ENCODE data around the gene HRG. TPM values are rescaled to one million over a fixed set of nuclear protein-coding genes. Genes with fewer than 3 reads are reported as not detected.
A peak's percentile ranks its signal among the peaks of the same experiment; 100 is the strongest.

The HRG gene
- total RNA-seq, 1 donor from 2014 or later, result not detected

DNA sequence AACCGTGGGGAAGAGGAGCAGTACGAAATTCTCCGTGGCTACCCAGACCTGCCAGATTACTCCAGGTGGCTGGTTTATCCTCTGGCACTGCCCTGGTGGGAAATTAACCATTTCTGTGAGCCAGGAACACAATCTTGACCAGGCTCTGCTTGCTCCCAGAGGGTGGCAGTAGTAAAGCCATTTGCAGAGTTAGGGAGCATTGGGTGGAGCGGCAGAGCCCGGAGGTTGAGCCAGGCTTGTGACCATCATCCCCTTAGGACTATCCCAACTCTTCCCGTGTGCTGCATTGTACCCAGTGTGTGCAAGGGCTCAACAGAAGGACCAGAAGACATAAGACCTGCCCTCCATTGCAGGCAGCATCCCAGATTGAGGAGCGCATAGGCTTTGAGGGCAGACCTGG is 56.6 kb downstream of the HRG start:
- DNase-seq (ENCODE audit: low read depth) (no peak), FAIRE-seq (no peak)
- Histone ChIP-seq H3K4me3 (ENCODE audit: insufficient read depth, low read depth, low read length) (no peak overlapping the region), H3K4me1 (ENCODE audit: insufficient read depth, low read length) (no peaks in the 10 kb centered on the region), H3K27me3 (ENCODE audit: insufficient read depth, low read length) (no peaks in the 10 kb centered on the region), H3K4me2 (ENCODE audit: low read length) (no peak overlapping the region), H3K9me3 (ENCODE audit: insufficient read depth, low read depth, low read length) (no peaks in the 10 kb centered on the region), H3K36me3 (ENCODE audit: insufficient read depth, low read length) (no peaks in the 10 kb centered on the region), H4K20me1 (ENCODE audit: insufficient read depth, low read length) (no peaks in the 10 kb centered on the region), H3K79me2 (ENCODE audit: insufficient read depth, low read length) (no peaks in the 10 kb centered on the region), H2AFZ (ENCODE audit: low read depth, low read length) (peak overlapping the region; percentile 26), H3K27ac (ENCODE audit: low read depth, low read length) (no peak overlapping the region), H3K9ac (ENCODE audit: low read length) (no peak overlapping the region)
- TF ChIP-seq EZH2 (IDR thresholded peaks at IDR 0.05; ENCODE audit: insufficient read depth, low read length), result no peak
- TF ChIP-seq CTCF (IDR thresholded peaks at IDR 0.05; ENCODE audit: insufficient read depth, low read depth, low read length), result no peak
- peaks cover 1% of the 10 kb centered on the region for H3K9me3 Mint-ChIP-seq (ENCODE audit: unreplicated experiment)
- H3K4me1 Mint-ChIP-seq (ENCODE audit: low read depth, unreplicated experiment), result no peaks in the 10 kb centered on the region
- peaks cover 6% of the 10 kb centered on the region for H3K27me3 Mint-ChIP-seq (ENCODE audit: low read depth, unreplicated experiment)
- no peak overlapping the region for H3K4me3 Mint-ChIP-seq (ENCODE audit: unreplicated experiment)
- no peaks in the 10 kb centered on the region for H3K36me3 Mint-ChIP-seq (ENCODE audit: low read depth, unreplicated experiment)
- no peak overlapping the region for H3K27ac Mint-ChIP-seq (ENCODE audit: unreplicated experiment)

GRCh38 chr3:186724911-186725310 is 59.1 kb downstream of the HRG start:
- no peaks in the 10 kb centered on the region for H3K4me1 ChIP-seq (ENCODE audit: insufficient read depth, low read length)
- no peak for FAIRE-seq

More at GRCh38 chr3:186724911-186725310, 59.1 kb downstream of the HRG start:
- H2AFZ ChIP-seq (ENCODE audit: low read depth, low read length), result no peak overlapping the region
- H3K27me3 ChIP-seq (ENCODE audit: insufficient read depth, low read length), result no peaks in the 10 kb centered on the region
- no peak overlapping the region for H3K27ac ChIP-seq (ENCODE audit: low read depth, low read length)
- H3K4me1 Mint-ChIP-seq (ENCODE audit: low read depth, unreplicated experiment), result no peaks in the 10 kb centered on the region
- no peaks in the 10 kb centered on the region for H3K36me3 Mint-ChIP-seq (ENCODE audit: low read depth, unreplicated experiment)
- H4K20me1 ChIP-seq (ENCODE audit: insufficient read depth, low read length), result no peaks in the 10 kb centered on the region
- no peaks in the 10 kb centered on the region for H3K79me2 ChIP-seq (ENCODE audit: insufficient read depth, low read length)
- no peak overlapping the region for H3K4me2 ChIP-seq (ENCODE audit: low read length)
- no peak overlapping the region for H3K9ac ChIP-seq (ENCODE audit: low read length)
- peaks cover 1% of the 10 kb centered on the region for H3K9me3 Mint-ChIP-seq (ENCODE audit: unreplicated experiment)
- TF ChIP-seq EZH2 (IDR thresholded peaks at IDR 0.05; ENCODE audit: insufficient read depth, low read length) (no peak), CTCF (IDR thresholded peaks at IDR 0.05; ENCODE audit: insufficient read depth, low read depth, low read length) (no peak)
- no peak overlapping the region for H3K4me3 Mint-ChIP-seq (ENCODE audit: unreplicated experiment)
- H3K27ac Mint-ChIP-seq (ENCODE audit: unreplicated experiment), result no peak overlapping the region
- peaks cover 6% of the 10 kb centered on the region for H3K27me3 Mint-ChIP-seq (ENCODE audit: low read depth, unreplicated experiment)
- no peak overlapping the region for H3K4me3 ChIP-seq (ENCODE audit: insufficient read depth, low read depth, low read length)
- no peaks in the 10 kb centered on the region for H3K36me3 ChIP-seq (ENCODE audit: insufficient read depth, low read length)
- H3K9me3 ChIP-seq (ENCODE audit: insufficient read depth, low read depth, low read length), result no peaks in the 10 kb centered on the region
- no peak for DNase-seq (ENCODE audit: low read depth)

Other genes with a start within 250 kb of the HRG start
- gene CRYGS, start 121.6 kb upstream of the HRG start, total RNA-seq, result 1.3 and 2.1 TPM in 2 replicates
- 8.7 and 10.2 TPM in 2 replicates for gene TBCCD1, start 98.7 kb upstream of the HRG start, total RNA-seq
- gene DNAJB11, start 95.3 kb upstream of the HRG start, total RNA-seq, result 83.0 and 84.3 TPM in 2 replicates
- gene AHSG, start 53.0 kb upstream of the HRG start, total RNA-seq, result not detected in 2 replicates
- gene FETUB, start 25.6 kb upstream of the HRG start, total RNA-seq, result not detected in 2 replicates
- gene KNG1, start 51.3 kb downstream of the HRG start, total RNA-seq, result not detected in 2 replicates
- gene EIF4A2, start 117.6 kb downstream of the HRG start, total RNA-seq, result 323 and 337 TPM in 2 replicates
- gene RFC4, start 140.5 kb downstream of the HRG start, total RNA-seq, result 9.2 and 13.1 TPM in 2 replicates
- gene ADIPOQ, start 176.7 kb downstream of the HRG start, total RNA-seq, result not detected in 2 replicates